Measurements from ENCODE around the gene OCLN. TPM values are rescaled to one million over a fixed set of nuclear protein-coding genes. Genes with fewer than 3 reads are reported as not detected.
"Not testable (repeated sequence)": the region's sequence is repeated elsewhere in the genome, so short reads cannot be mapped to it uniquely, and the experiment has no call there.

Gene OCLN
- total RNA-seq, result not detected

GRCh38 chr5:69492391-69492922 is at the start of gene OCLN:
TSS of gene OCLN (plus strand) at chr5:69492790. CDS start at chr5:69504245, 11,455 bp downstream.
- DNase-seq, result no peak

DNA sequence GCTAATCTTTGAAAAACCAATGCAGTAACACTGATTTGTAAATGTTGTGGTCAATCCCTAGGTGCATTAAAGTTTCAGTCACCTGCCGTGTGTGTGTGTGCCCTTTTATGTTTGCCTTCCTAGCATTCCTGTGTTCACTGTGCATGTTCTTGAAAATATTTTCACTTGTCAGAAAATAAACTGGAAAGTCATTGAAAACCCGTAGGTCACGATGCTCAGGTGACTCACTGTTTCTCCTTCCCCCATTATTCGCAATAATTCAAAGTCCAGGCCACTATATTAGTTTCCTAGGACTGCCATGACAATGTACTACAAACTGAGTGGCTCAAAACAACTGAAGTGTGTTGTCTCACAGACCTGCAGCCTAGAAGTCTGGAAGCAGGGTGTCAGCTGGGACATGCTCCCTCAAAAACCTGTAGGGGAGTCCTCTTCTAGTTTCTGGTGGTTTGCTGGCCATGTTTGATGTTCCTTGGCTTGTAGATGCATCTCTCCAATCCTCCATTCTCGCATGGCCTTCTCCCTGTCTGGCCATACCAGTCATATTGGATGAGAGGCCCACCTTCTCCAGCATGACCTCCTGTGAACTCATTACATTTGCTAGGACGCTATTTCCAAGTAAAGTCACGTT is 48.3 kb upstream of the OCLN start:
- DNase-seq, result no peak

DNA sequence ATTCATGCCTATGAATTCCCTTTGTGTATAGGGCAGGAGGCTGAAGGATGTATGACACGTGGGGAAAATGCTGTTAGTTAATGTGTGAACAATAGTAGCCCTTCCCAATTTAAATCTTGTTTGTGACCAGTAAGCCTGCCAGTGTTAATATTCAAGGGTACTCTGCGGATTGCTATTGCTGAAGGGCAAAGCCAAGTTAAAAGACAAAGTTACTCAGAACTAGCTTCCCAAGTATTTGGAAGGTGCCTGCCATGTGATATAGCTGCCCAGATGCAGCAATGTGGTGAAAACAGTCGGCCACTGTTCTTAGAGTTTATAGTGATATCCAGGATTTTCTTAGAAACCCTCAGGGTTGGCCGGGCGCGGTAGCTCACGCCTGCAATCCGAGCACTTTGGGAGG is 43.1 kb upstream of the OCLN start:
- DNase-seq, result no peak

GRCh38 chr5:69450116-69450515 is 42.5 kb upstream of the OCLN start:
- DNase-seq, result no peak

DNA sequence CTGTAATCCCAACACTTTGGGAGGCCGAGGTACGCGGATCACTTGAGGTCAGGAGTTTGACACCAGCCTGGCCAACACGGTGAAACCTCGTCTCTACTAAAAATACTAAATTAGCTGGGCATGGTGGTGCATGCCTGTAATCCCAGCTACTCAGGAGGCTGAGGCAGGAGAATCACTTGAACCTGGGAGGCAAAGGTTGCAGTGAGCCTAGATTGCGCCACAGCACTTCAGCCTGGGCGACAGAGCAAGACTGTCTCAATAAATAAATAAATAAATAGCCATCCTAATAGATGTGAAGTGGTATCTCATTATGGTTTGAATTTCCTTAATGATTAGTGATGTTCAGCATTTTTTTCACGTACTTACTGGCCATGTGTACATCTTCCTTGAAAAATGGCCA is 42.1 kb upstream of the OCLN start:
- DNase-seq, result not testable (repeated sequence)

DNA sequence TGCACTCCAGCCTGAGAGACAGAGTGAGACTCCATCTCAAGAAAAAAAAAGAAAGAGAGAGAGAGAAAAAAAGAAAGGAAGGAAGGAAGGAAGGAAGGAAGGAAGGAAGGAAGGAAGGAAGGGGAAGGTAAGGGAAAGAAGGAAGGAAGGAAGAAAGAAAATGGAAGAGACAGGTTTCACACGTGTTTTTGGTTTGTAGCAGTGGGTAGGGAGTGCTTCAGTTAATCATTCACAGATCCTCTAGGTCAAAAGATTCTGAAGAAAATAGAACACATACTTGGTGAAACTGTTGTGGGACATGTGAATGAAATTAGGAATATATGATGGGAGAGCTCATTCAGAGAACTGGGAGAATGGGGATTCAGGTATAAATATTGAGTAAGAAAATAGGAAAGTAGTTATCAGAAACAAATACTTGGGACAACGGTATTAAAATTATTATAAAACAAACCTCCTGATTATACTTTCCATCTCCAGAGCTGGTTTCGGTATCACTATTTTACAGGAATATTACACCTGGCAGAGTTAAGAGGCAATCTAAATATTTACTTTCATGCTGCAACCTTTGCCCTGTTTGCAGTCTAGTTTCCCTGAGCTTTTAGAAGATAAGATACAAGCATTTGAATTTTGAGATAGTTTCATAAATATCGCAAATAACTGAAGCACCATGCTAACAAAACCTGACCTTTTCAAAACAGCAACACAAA is 40.5 kb upstream of the OCLN start:
- DNase-seq, result no peak

GRCh38 chr5:69453487-69453886 is 39.1 kb upstream of the OCLN start:
- DNase-seq, result not testable (repeated sequence)

DNA sequence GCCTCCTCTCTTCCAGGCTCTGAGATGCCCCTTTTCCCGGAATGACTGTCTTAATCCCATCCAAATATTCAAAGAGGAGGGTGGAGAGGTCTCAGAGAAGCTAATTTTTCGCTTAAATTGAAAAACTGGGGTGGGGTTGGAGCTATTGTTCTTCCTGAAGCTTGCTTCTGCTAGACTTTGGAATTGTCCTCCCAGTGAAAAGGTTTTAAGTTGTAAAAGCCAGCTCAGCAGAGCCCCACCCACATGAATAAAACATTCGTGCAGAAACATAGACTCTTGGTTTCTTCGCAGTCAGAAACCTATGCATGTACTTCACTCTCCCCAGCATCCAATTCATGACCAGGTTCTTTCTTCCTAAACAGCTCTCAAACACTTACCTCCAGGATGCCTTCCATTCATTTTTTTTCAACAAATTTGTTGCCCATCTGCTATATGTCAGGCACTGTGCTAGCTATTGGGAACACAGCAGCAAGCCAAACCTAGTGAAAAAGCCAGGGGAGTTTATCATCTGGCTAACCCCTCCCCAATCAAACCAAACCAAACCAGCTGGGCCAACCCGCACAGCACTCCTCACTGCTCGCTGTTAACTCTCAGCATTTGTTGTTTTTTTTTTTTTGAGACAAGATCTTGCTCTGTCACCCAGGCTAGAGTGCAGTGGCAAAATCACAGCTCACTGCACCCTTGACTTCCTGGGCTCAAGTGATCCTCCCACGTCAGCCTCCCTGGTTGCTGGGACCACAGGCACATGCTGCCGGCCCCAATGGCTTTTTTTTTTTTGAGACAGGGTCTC is 37.9 kb upstream of the OCLN start:
- no peak for DNase-seq

DNA sequence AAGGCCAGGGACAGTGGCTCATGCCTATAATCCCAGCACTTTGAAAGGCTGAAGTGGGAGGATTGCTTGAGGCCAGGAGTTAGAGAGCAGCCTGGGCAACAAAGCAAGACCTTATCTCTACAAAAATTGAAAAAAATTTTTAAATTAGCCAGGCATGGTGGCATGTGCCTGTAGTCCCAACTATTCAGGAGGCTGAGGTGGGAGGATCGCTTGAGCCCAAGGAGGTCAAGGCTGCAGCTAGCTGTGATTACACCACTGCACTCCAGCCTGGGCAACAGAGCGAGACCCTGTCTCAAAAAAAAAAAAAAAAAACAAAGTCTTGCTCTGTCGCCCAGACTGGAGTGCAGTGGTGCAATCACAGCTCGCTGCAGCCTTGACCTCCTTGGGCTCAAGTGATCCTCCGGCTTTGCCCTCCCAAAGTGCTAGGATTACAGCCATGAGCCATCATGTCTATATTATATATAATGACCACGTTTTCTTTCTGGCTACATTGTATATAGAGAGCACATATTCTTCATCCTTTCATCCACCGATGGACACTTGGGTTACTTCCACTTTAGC is 37.1 kb upstream of the OCLN start:
- not testable (repeated sequence) for DNase-seq

GRCh38 chr5:69462170-69462569 is 30.4 kb upstream of the OCLN start:
- no peak for DNase-seq

- DNase-seq, result not testable (repeated sequence)
These were observed 26.2 kb upstream of the OCLN start for GRCh38 chr5:69466375-69466774.

GRCh38 chr5:69467442-69468225 is 25.0 kb upstream of the OCLN start:
- no peak for DNase-seq

- DNase-seq, result no peak
These were observed 24.0 kb upstream of the OCLN start for GRCh38 chr5:69468631-69469030.

DNA sequence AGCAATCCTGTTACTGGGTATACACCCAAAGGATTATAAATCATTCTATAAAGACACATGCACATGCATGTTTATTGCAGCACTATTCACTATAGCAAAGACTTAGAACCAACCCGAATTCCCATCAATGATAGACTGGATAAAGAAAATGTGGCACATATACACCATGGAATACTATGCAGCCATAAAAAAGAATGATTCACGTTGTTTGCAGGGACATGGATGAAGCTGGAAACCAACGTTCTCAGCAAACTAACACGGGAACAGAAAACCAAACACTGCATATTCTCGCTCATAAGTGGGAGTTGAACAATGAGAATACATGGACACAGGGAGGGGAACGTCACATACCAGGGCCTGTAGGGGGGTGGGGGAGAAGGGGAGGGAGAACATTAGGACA is 21.1 kb upstream of the OCLN start:
- not testable (repeated sequence) for DNase-seq

- DNase-seq, result not testable (repeated sequence)
These were observed 20.0 kb upstream of the OCLN start for GRCh38 chr5:69472535-69473143.

DNA sequence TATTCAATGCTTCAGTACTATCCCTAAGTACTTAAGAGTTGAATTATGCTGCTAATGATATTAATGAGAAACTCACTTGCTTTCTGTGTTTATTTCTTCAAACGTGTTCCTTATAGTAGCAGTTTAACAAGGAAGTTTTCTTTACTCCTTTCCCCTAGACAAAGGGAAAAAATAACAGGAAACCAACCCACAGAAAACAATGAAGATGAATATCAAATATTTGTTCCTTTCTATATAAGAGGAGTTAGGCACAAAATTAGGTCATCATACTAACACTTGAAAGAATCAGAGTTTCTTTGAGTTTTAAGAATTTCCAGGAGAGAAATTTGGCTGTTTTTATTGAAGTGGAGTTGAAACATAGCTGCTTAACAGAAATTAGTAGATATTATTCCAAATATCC is 15.4 kb upstream of the OCLN start:
- DNase-seq, result no peak

DNA sequence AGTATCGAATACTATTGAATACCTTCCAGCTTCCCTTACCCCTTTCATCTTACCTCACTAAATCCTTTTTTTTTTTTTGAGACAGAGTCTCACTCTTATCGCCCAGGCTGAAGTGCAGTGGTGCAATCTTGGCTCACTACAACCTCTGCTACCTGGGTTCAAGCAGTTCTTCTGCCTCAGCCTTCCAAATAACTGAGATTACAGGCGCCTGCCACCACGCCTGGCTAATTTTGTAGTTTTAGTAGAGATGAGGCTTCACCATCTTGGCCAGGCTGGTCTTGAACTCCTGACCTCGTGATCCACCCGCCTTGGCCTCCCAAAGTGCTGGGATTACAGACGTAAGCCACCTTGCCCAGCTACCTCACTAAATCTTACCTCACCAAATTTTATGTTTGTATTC is 14.3 kb upstream of the OCLN start:
- DNase-seq, result not testable (repeated sequence)

DNA sequence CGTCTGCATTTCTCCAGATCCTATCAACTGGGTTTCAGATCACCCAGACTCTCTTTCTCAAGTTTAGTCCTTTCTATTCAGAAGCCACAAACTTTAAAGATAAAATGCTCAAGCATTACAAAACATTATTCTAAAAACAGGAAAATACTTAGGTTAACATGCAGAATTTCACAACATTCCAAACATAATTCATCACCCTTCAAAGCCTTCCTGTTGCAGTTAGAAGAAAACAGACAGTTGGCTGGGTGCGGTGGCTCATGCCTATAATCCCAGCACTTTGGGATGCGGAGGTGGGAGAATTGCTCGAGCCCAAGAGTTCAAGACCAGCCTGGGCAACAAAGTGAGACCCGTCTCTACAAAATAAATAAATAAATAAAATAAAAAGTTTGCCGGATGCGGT is 7.7 kb upstream of the OCLN start:
- no peak for DNase-seq

GRCh38 chr5:69485471-69485870 is 7.1 kb upstream of the OCLN start:
- no peak for DNase-seq

DNA sequence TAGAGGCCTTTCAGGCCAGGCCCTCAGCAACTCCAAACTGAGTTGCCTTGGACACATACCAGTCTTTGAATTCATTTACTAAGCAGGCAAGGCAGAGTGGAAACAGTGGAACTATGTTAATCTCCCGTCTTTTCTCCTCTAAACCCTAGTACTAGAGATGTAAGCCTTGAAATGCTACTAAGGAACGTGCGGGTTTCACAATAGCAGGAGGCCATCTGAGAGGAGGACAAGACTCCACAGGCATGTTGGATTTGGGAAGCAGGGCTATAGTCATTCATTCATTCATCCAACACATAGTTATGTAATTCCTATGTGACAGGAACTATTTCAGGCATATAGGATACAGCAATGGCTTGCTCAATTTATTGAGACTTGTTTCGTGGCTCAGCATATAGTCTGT is 3.3 kb upstream of the OCLN start:
- DNase-seq, result no peak

DNA sequence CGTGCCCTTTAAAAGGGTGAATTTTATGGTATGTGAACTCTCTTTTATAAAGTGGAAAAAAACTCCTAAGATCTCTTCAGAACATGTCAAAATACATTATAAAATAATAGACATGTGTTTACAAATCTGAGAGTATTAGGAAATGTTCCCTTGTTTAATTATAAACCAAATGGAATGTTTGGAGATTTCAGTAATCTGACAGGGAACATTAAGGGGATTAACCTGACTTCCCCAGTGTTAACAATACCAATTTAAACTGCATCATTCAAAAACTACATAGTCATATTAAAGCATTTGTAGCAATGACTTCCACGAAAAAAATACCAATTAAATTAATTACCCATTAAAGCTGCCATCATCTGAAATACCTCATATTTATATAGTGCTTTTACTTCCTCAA is 1.6 kb upstream of the OCLN start:
- no peak for DNase-seq

GRCh38 chr5:69491838-69492390 is 676 bp upstream of the OCLN start:
- DNase-seq, result no peak

Data from effector CD4-positive, alpha-beta T cell (primary cell).